Stomach smooth muscle (tissue), 2 donors: ENCODE data around the gene TGM1.

ENCODE experiments used
- H3K27ac ChIP-seq: one replicate; pipeline ENCODE4 v1.7.0; 2013; ENCODE audit warnings: mild to moderate bottlenecking, low read length, inconsistent platforms
- H3K27me3 ChIP-seq, 2 donors: one replicate each; pipeline ENCODE4 v1.7.0; 2013; ENCODE audit warnings: low read length in 2 of 2; ENCODE audit not compliant: insufficient read depth in 2 of 2, control insufficient read depth in 1 of 2
- H3K36me3 ChIP-seq, 2 donors: one replicate each; pipeline ENCODE4 v1.7.0; 2013; ENCODE audit warnings: low read length in 2 of 2; ENCODE audit not compliant: control insufficient read depth in 2 of 2, insufficient read depth in 2 of 2
- H3K4me1 ChIP-seq: one replicate; pipeline ENCODE4 v1.7.0; 2013; ENCODE audit warnings: low read length; ENCODE audit not compliant: control insufficient read depth, insufficient read depth
- H3K4me3 ChIP-seq, 2 donors: one replicate each; pipeline ENCODE4 v1.7.0; 2013; ENCODE audit warnings: low read length in 2 of 2
- H3K9ac ChIP-seq, 2 donors: one replicate each; pipeline ENCODE4 v1.7.0; 2013; ENCODE audit warnings: low read length in 2 of 2, mild to moderate bottlenecking in 1 of 2
- H3K9me3 ChIP-seq, 2 donors: one replicate each; pipeline ENCODE4 v1.7.0; 2013; ENCODE audit warnings: low read length in 2 of 2; ENCODE audit not compliant: control insufficient read depth in 2 of 2
- donor health status: healthy.
- donor health status: Pancreatic carcinoma.

Gene TGM1

GRCh38 chr14:24259282-24260025 lies 3.5 kb downstream of the TGM1 start:
- Histone ChIP-seq H3K4me3 (no peak overlapping the region), H3K4me1 (no peaks in the 10 kb centered on the region), H3K9me3 (no peaks in the 10 kb centered on the region), H3K9ac (no peak overlapping the region), H3K27me3 (no peaks in the 10 kb centered on the region), H3K27ac (no peak overlapping the region), H3K36me3 (no peaks in the 10 kb centered on the region)

GRCh38 chr14:24258548-24259265 lies 4.3 kb downstream of the TGM1 start:
- Histone ChIP-seq H3K36me3 (no peaks in the 10 kb centered on the region), H3K9me3 (no peaks in the 10 kb centered on the region), H3K4me3 (no peak overlapping the region), H3K27ac (no peak overlapping the region), H3K9ac (no peak overlapping the region), H3K27me3 (no peaks in the 10 kb centered on the region), H3K4me1 (no peaks in the 10 kb centered on the region)

GRCh38 chr14:24258119-24258518 lies 4.9 kb downstream of the TGM1 start:
- H3K9ac ChIP-seq, result no peak overlapping the region
- H3K4me3 ChIP-seq, result no peak overlapping the region
- H3K4me1 ChIP-seq, result no peaks in the 10 kb centered on the region
- H3K27ac ChIP-seq, result no peak overlapping the region
- H3K27me3 ChIP-seq, result no peaks in the 10 kb centered on the region
- H3K9me3 ChIP-seq, result no peaks in the 10 kb centered on the region
- H3K36me3 ChIP-seq, result no peaks in the 10 kb centered on the region

- H3K27ac ChIP-seq, result no peak overlapping the region
- H3K9me3 ChIP-seq, result no peaks in the 10 kb centered on the region
- no peaks in the 10 kb centered on the region for H3K4me1 ChIP-seq
- no peak overlapping the region for H3K9ac ChIP-seq
- H3K4me3 ChIP-seq, result no peak overlapping the region
- no peaks in the 10 kb centered on the region for H3K27me3 ChIP-seq
- no peaks in the 10 kb centered on the region for H3K36me3 ChIP-seq
These were observed 6.0 kb downstream of the TGM1 start for GRCh38 chr14:24256960-24257359.

- Histone ChIP-seq H3K27ac (no peak overlapping the region), H3K36me3 (no peaks in the 10 kb centered on the region), H3K4me1 (no peaks in the 10 kb centered on the region), H3K9ac (no peak overlapping the region), H3K4me3 (no peak overlapping the region), H3K9me3 (no peaks in the 10 kb centered on the region), H3K27me3 (no peaks in the 10 kb centered on the region)
These were observed 6.9 kb downstream of the TGM1 start for GRCh38 chr14:24255931-24256711.

- no peaks in the 10 kb centered on the region for H3K4me1 ChIP-seq
- no peaks in the 10 kb centered on the region for H3K9me3 ChIP-seq
These were observed 7.5 kb downstream of the TGM1 start for GRCh38 chr14:24255438-24255837.

GRCh38 chr14:24254630-24255392 lies 8.2 kb downstream of the TGM1 start:
- Histone ChIP-seq H3K9me3 (no peaks in the 10 kb centered on the region), H3K36me3 (no peaks in the 10 kb centered on the region), H3K4me1 (no peaks in the 10 kb centered on the region), H3K27ac (no peak overlapping the region), H3K9ac (no peak overlapping the region), H3K4me3 (no peak overlapping the region), H3K27me3 (no peaks in the 10 kb centered on the region)

More at GRCh38 chr14:24255438-24255837, 7.5 kb downstream of the TGM1 start:
- Histone ChIP-seq H3K27me3 (no peaks in the 10 kb centered on the region), H3K27ac (no peak overlapping the region), H3K4me3 (no peak overlapping the region), H3K9ac (no peak overlapping the region), H3K36me3 (no peaks in the 10 kb centered on the region)

- no peak overlapping the region for H3K4me3 ChIP-seq
- no peaks in the 10 kb centered on the region for H3K36me3 ChIP-seq
- no peak overlapping the region for H3K9ac ChIP-seq
- no peaks in the 10 kb centered on the region for H3K27me3 ChIP-seq
- no peak overlapping the region for H3K27ac ChIP-seq
- H3K9me3 ChIP-seq, result no peaks in the 10 kb centered on the region
- no peaks in the 10 kb centered on the region for H3K4me1 ChIP-seq
These were observed 9.0 kb downstream of the TGM1 start for GRCh38 chr14:24253936-24254335.

GRCh38 chr14:24252289-24253124 lies 10.5 kb downstream of the TGM1 start:
- H3K36me3 ChIP-seq, result no peaks in the 10 kb centered on the region
- H3K9ac ChIP-seq, result no peak overlapping the region
- no peaks in the 10 kb centered on the region for H3K9me3 ChIP-seq
- no peaks in the 10 kb centered on the region for H3K4me1 ChIP-seq
- no peak overlapping the region for H3K27ac ChIP-seq
- no peaks in the 10 kb centered on the region for H3K27me3 ChIP-seq
- no peak overlapping the region for H3K4me3 ChIP-seq

GRCh38 chr14:24251880-24252288 lies 11.1 kb downstream of the TGM1 start:
- no peaks in the 10 kb centered on the region for H3K27me3 ChIP-seq
- no peaks in the 10 kb centered on the region for H3K4me1 ChIP-seq
- no peak overlapping the region for H3K9ac ChIP-seq
- H3K27ac ChIP-seq, result no peak overlapping the region
- no peaks in the 10 kb centered on the region for H3K9me3 ChIP-seq
- H3K36me3 ChIP-seq, result no peaks in the 10 kb centered on the region
- no peak overlapping the region for H3K4me3 ChIP-seq
